HL-60/S4 treated with retinoic acid at 250 ng/mL for 4 days and 3 days (cell line): ENCODE measurements around the gene TNRC18.

Experiments used
- in situ Hi-C: fragments of 300-500 bp; cut with MboI; formaldehyde crosslinking; loops from 2 replicates; pipeline ENCODE4 v1.7.0; 2022; ENCODE audit warnings: low sequenced_read_pairs

Gene TNRC18

GRCh38 chr7:5354460-5355232, 69.0 kb downstream of the TNRC18 start:
- in situ Hi-C loops: no loop called here

- in situ Hi-C loops: no loop called here
These were observed 71.1 kb downstream of the TNRC18 start for GRCh38 chr7:5352440-5353010.

GRCh38 chr7:5351507-5352265, 71.9 kb downstream of the TNRC18 start:
- in situ Hi-C loops: no loop called here

- in situ Hi-C loops: no loop called here
These were observed 72.8 kb downstream of the TNRC18 start for GRCh38 chr7:5350600-5351385.

GRCh38 chr7:5350174-5350463, 73.5 kb downstream of the TNRC18 start:
- in situ Hi-C loops: no loop called here

- in situ Hi-C loops: no loop called here
These were observed 74.0 kb downstream of the TNRC18 start for GRCh38 chr7:5349437-5350173.

- in situ Hi-C loops: no loop called here
These were observed 74.6 kb downstream of the TNRC18 start for GRCh38 chr7:5349005-5349380.

GRCh38 chr7:5348134-5349004, 75.3 kb downstream of the TNRC18 start:
- in situ Hi-C loops: no loop called here

- in situ Hi-C loops: no loop called here
These were observed 78.0 kb downstream of the TNRC18 start for GRCh38 chr7:5345671-5346070.

GRCh38 chr7:5345171-5345570, 78.5 kb downstream of the TNRC18 start:
- in situ Hi-C loops: no loop called here

GRCh38 chr7:5344342-5344741, 79.3 kb downstream of the TNRC18 start:
- in situ Hi-C loops: no loop called here

- in situ Hi-C loops: no loop called here
These were observed 79.8 kb downstream of the TNRC18 start for GRCh38 chr7:5343884-5344283.

GRCh38 chr7:5342631-5343030, 81.0 kb downstream of the TNRC18 start:
- in situ Hi-C loops: no loop called here

- in situ Hi-C loops: no loop called here
These were observed 83.7 kb downstream of the TNRC18 start for GRCh38 chr7:5339955-5340354.

- in situ Hi-C loops: no loop called here
These were observed 86.6 kb downstream of the TNRC18 start for GRCh38 chr7:5337047-5337446.

GRCh38 chr7:5334671-5335070, 89.0 kb downstream of the TNRC18 start:
- in situ Hi-C loops: no loop called here

GRCh38 chr7:5333121-5334045, 90.3 kb downstream of the TNRC18 start:
- in situ Hi-C loops: no loop called here

- in situ Hi-C loops: no loop called here
These were observed 91.1 kb downstream of the TNRC18 start for GRCh38 chr7:5332579-5332978.

GRCh38 chr7:5330288-5330687, 93.3 kb downstream of the TNRC18 start:
- in situ Hi-C loops: no loop called here
